IPS-18c (cell line): Measurements from ENCODE around the gene SPATA13.

Experiments used
- H3K4me3 ChIP-seq: 2 replicates; pipeline ENCODE4 v1.7.0; 2013; ENCODE audit warnings: low read depth, mild to moderate bottlenecking, low read length, moderate library complexity; ENCODE audit not compliant: insufficient read depth
- H3K9me3 ChIP-seq: one replicate; pipeline ENCODE4 v1.6.1; 2013; ENCODE audit warnings: mild to moderate bottlenecking, low read length, moderate library complexity; ENCODE audit not compliant: control insufficient read depth, insufficient read depth

SPATA13 gene

DNA sequence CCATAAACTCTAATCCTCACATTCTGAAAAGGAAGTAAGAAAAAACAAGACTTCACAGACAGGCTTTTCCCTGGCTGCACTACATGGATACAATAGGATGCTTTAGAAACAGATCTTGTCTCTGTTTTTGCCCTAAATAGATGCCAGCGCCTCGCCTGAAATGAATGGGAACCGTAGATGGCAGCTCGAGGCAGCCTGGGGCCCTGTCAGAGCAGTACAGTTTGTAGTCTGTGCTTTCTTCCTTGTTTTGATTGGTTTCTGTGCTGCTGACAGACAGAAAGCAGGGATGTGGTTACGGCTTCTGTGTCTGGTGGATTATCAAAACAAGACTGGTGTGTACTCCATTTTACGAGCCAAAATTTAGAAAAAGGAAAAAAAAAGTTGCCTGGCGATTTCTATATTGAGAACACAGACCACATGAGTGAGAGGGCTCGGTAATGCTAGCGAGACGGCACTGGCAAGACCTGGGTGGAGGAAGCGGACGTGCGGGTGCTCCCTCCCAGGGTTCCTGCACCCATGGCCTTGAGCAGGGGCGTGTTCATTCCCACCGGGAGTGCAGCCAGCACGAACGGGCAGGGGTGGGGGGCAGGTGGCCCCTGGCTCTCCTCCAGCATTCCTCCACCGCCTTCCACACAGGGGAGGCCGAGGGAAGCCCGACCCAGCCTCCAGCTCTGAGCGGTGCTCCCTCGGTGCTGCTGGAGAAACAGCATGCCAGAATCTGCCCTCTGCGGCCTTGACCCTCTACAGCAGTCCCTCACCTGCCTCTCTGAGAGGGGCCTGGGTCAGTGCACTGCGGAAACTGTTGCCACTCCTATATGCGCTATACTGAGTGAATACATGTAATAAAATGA is 111.3 kb downstream of the SPATA13 start:
- no peak overlapping the region for H3K4me3 ChIP-seq
- H3K9me3 ChIP-seq, result no peaks in the 10 kb centered on the region

DNA sequence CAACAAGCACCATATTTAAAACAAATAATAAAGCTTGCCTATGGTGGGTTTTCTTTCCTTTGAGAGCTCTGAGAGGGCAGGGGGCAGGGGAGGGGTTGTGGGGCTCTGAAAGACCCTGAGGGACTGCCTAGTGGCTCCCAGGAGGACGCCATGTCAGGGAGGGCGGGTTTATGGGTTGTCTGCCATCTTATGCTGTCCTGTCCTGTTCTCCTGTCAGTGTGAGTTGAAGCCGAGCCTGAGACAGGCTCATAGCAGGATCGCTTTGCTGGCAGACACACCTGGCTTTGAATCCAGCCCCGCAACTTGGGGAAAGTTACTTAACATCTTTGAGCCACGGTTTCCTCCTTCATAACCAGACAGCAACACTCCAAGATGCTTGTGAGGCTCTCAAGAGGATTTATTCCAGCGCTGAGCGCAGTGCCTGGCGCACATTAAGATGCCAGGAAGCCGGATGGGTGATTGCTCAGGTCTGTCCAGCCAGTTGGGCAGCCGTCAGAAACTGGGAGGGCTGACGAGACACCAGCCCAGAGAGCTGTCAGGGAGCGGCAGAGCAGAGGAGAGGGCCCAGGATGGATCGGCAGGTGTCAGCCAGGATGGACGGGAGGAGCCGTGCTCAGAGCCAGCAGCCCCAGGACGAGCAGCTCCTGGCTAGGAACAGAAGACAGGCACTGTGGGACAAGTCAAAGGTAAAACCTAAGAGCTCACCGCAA is 112.1 kb downstream of the SPATA13 start:
- H3K4me3 ChIP-seq, result no peak overlapping the region
- no peaks in the 10 kb centered on the region for H3K9me3 ChIP-seq

DNA sequence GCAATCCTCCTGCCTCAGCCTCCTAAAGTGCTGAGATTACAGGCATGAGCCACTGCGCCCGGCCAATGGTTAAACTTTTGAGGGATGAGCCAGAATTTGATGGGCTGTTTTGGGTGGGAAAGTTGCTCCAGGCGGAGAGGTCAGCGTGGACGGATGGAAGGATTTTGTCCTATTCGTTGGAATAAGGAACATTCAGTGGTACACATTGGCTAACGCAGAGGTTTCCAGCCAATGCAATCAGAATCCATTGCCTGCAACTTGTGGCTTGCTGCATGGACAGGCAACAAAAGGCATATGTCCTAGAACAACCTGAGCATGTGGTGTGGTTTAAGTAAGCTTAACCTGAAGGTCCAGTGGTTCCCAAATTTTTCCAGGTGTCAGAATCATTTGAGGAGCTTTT is 113.4 kb downstream of the SPATA13 start:
- no peaks in the 10 kb centered on the region for H3K9me3 ChIP-seq
- H3K4me3 ChIP-seq, result no peak overlapping the region

DNA sequence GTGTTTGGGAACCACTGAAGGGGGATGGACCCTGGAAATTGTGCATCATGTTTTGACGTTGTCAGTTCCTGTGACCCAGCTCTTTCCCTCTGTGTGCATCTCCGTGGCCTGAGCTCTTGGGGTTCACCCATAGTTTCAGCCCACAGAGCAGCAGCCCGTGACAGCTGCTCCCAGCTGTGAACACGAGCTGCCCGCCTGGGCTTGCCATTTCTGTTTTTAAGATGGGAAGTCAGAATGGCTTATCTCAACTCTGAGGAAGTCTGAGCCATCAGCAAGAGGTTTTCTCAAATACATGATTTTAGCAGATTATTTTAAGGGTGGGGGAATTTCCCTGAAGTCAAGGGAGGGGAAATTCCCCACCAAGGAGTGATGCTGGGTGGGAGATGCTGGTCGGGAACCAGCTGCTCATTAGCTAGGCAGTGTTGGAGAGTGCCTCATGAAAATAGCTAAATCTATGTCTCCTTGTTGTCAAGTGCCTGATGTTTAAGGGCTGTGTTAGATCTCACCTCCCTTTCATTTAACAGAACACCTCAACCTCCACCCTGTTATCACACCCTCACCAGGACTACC is 114.0 kb downstream of the SPATA13 start:
- no peak overlapping the region for H3K4me3 ChIP-seq

GRCh38 chr13:24275041-24275440 is 114.5 kb downstream of the SPATA13 start:
- H3K4me3 ChIP-seq, result no peak overlapping the region

More for the DNA sequence above, 114.0 kb downstream of the SPATA13 start:
- H3K9me3 ChIP-seq, result no peaks in the 10 kb centered on the region

GRCh38 chr13:24276306-24276705 is 115.8 kb downstream of the SPATA13 start:
- Histone ChIP-seq H3K9me3 (no peaks in the 10 kb centered on the region), H3K4me3 (no peak overlapping the region)

More at GRCh38 chr13:24275041-24275440, 114.5 kb downstream of the SPATA13 start:
- H3K9me3 ChIP-seq, result no peaks in the 10 kb centered on the region

DNA sequence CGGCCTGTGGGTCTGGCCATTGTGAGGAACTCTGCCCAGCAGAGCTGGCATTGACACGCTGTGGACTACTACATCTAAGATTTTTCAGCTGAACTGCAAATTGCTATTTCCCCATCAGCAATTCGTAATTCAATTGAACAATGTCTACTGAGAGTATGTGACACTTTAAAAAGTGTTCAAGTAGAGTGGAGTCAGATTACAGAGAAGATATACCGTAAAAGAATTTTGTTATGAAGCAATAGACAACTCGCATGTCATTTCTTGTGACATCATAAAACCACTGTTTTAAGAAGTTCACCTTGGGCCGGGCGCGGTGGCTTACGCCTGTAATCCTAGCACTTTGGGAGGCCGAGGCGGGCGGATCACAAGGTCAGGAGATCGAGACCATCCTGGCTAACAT is 116.3 kb downstream of the SPATA13 start:
- no peak overlapping the region for H3K4me3 ChIP-seq

GRCh38 chr13:24277761-24278160 is 117.2 kb downstream of the SPATA13 start:
- no peak overlapping the region for H3K4me3 ChIP-seq
- no peaks in the 10 kb centered on the region for H3K9me3 ChIP-seq

More for the DNA sequence above, 116.3 kb downstream of the SPATA13 start:
- no peaks in the 10 kb centered on the region for H3K9me3 ChIP-seq

GRCh38 chr13:24279327-24280110 is 119.0 kb downstream of the SPATA13 start:
- H3K4me3 ChIP-seq, result no peak overlapping the region

DNA sequence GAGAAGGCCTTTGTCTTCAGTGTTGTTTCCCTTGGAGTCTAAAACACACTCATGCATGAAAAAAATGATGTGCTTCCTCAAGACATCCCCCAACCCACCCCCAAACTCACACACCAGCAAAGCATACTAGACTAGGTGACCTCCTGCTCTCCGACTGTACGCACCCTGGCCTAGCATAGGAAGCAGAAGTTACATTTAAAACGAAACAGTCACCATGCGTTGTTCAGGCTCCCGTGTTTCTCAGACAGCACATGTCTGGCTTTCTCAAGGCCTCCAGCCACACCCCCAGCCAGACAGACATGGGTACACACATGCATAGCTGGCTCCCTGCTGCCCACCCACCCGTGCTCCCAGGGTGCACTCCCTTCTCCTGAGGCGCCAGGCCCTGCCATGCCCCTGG is 120.2 kb downstream of the SPATA13 start:
- H3K4me3 ChIP-seq, result no peak overlapping the region
- no peaks in the 10 kb centered on the region for H3K9me3 ChIP-seq

More at GRCh38 chr13:24279327-24280110, 119.0 kb downstream of the SPATA13 start:
- no peaks in the 10 kb centered on the region for H3K9me3 ChIP-seq

- no peaks in the 10 kb centered on the region for H3K9me3 ChIP-seq
- H3K4me3 ChIP-seq, result no peak overlapping the region
These were observed 120.9 kb downstream of the SPATA13 start for GRCh38 chr13:24281188-24282008.

DNA sequence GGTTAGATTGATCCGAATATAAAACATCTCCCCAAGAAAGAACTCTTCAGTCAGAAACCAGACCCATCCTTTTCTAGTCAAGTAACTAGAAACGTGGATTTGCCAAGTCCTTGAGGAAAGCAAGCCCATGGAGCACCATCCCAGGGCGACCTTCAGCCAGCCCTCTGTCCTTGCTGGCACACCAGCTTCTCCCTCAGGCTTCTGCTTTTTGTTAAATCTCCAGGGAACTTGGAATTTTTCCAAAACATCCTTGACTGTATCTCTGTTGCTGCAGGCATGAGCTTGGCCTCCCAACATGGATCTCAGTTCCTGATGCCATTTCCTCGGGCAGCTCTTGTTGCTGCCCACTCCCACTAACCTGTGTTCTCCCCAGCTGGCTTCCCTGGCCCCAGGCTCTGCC is 121.7 kb downstream of the SPATA13 start:
- no peaks in the 10 kb centered on the region for H3K9me3 ChIP-seq
- H3K4me3 ChIP-seq, result no peak overlapping the region

DNA sequence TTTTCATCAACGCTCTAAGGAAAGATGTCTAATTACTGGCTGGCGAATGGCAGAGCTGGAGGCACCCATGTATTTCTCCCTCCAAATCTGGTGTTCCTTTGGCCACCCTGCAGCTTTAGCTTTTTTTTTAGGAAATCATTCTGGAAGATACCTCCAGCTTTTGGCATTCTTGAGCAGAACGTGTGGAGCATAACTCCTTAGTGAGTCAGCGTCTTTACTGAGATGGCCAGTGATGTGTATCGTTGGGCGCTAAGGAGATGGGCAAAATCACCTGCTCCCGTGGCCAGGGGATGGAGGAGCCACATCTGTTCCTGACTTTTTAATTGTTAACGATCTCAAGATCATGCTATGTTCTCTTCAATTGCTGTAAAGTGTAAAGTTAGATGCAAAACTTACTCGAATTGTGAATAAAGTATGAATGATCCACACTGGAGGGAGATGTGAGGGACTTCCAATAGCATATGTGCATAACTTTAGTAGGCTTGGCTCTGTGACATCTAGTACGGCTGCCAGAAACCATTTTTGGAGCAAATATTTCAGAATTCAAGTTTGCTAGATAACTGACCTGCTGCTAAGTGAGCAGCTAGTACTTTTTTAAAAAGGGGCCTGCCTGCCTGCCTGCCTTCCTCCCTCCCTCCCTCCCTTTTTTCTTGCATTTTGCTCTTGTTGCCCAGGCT is 124.5 kb downstream of the SPATA13 start:
- Histone ChIP-seq H3K9me3 (no peaks in the 10 kb centered on the region), H3K4me3 (no peak overlapping the region)

GRCh38 chr13:24286624-24287023 is 126.1 kb downstream of the SPATA13 start:
- Histone ChIP-seq H3K9me3 (no peaks in the 10 kb centered on the region), H3K4me3 (no peak overlapping the region)

DNA sequence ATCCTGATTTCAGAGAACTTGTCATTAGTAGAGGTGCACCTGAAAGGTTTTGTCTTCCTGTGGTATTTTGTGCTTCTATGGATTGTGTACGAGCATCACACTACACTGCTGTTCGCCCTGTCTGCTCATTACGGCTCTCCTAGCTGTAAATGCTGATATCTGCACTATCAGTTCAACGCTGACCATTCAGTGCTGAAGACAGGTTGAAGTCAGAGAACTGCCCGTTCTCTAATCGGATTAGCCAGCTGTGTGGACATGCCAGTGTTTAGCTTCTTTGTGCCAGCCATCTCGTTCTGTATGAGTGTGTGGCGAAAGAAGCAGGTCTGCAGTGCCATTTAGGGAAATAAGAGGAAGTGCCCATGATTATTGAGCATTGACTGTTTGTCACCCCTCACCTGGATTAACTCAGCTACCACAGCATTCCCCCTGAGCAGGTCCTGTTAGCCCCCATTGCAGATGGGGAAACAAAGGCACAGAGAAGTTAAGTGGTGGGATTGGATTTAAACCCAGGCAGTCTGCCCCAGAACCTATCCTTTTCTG is 127.3 kb downstream of the SPATA13 start:
- no peaks in the 10 kb centered on the region for H3K9me3 ChIP-seq
- no peak overlapping the region for H3K4me3 ChIP-seq

DNA sequence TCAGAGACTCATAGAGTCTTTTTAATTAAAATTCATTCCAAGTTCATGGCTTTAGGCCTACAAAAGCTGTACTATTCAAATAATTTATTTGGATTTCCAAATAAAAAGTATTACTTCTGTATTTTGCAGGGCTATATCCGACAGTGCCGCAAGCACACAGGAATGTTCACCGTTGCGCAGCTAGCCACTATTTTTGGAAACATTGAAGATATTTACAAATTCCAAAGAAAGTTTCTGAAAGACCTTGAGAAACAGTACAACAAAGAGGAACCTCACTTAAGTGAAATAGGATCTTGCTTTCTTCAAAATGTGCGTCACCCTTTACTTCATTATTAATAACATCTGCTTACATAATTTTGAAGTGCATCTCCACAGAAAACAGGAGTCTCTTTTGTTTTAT is 128.3 kb downstream of the SPATA13 start:
- Histone ChIP-seq H3K4me3 (no peak overlapping the region), H3K9me3 (no peaks in the 10 kb centered on the region)
